ENCODE measurements around the gene EPN3.

- TF ChIP-seq PAX5 (IDR thresholded peaks at IDR 0.05; ENCODE audit: insufficient read depth, low read length, severe bottlenecking) (no peak), POLR2A (IDR thresholded peaks at IDR 0.05; ENCODE audit: low read depth, low read length) (no peak), POLR2AphosphoS5 (IDR thresholded peaks at IDR 0.05; ENCODE audit: low read depth, low read length) (no peak), TAF1 (IDR thresholded peaks at IDR 0.05; ENCODE audit: low read depth, low read length) (no peak), POU2F2 (IDR thresholded peaks at IDR 0.05; ENCODE audit: low read depth, low read length) (no peak), SPI1 (IDR thresholded peaks at IDR 0.05; ENCODE audit: low read depth, low read length) (no peak)
These were observed 32.8 kb upstream of the EPN3 start for GRCh38 chr17:50499721-50500120.
